ENCODE data around the gene ATP6V1B1.

GRCh38 chr2:71006955-71007799, 71.5 kb downstream of the ATP6V1B1 start:
- TF ChIP-seq CTCF (conservative IDR thresholded peaks at IDR 0.05; ENCODE audit: low read depth, low read length), result no peak
- TF ChIP-seq RAD21 (IDR thresholded peaks at IDR 0.05; ENCODE audit: low read length), result no peak
- TF ChIP-seq POLR2A (IDR thresholded peaks at IDR 0.05; ENCODE audit: low read depth, low read length), result no peak
- TF ChIP-seq MAZ (IDR thresholded peaks at IDR 0.05; ENCODE audit: borderline replicate concordance, low read depth, low read length), result no peak
- no peak for TF ChIP-seq CEBPB (IDR thresholded peaks at IDR 0.05; ENCODE audit: low read depth, low read length)
- no peak for TF ChIP-seq RCOR1 (IDR thresholded peaks at IDR 0.05; ENCODE audit: insufficient replicate concordance, low read length)
- no peak for TF ChIP-seq USF2 (IDR thresholded peaks at IDR 0.05; ENCODE audit: low read depth, low read length)
- no peak for TF ChIP-seq FOS (IDR thresholded peaks at IDR 0.05; ENCODE audit: low read depth, low read length)
- TF ChIP-seq MXI1 (IDR thresholded peaks at IDR 0.05; ENCODE audit: borderline replicate concordance, low read depth, low read length), result no peak
- TF ChIP-seq BHLHE40 (IDR thresholded peaks at IDR 0.05; ENCODE audit: low read depth, low read length), result no peak
- TF ChIP-seq CHD1 (IDR thresholded peaks at IDR 0.05; ENCODE audit: low read depth, low read length), result no peak
- TF ChIP-seq, protein P1, sequence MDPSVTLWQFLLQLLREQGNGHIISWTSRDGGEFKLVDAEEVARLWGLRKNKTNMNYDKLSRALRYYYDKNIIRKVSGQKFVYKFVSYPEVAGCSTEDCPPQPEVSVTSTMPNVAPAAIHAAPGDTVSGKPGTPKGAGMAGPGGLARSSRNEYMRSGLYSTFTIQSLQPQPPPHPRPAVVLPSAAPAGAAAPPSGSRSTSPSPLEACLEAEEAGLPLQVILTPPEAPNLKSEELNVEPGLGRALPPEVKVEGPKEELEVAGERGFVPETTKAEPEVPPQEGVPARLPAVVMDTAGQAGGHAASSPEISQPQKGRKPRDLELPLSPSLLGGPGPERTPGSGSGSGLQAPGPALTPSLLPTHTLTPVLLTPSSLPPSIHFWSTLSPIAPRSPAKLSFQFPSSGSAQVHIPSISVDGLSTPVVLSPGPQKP (IDR thresholded peaks at IDR 0.05; ENCODE audit: borderline replicate concordance, low read depth, low read length), result no peak

All from IMR-90 (cell line).